T-cell (primary cell): ENCODE results near the gene CHIT1. TPM values are rescaled to one million over a fixed set of nuclear protein-coding genes. Genes with fewer than 3 reads are reported as not detected.
A peak's percentile ranks its signal among the peaks of the same experiment; 100 is the strongest.

Experiments used
- ATAC-seq, 4 experiments: fragments of 200-7000 bp in 3 of 4; fragments of 150-1000 bp in 1 of 4; cut with Tn5 transposase; replicated peaks in 1 of 4; 1 replicate in 3 of 4; 2 replicates in 1 of 4; pipeline ENCODE4 v1.10.0; 2021; ENCODE audit warnings: moderate library complexity in 3 of 4, mild to moderate bottlenecking in 2 of 4, moderate number of reproducible peaks in 1 of 4
- CTCF ChIA-PET, 2 donors: fragments of 300-600 bp; sonication (Branson Sonifier 250); formaldehyde crosslinking; loops; one replicate each; lab custom pipeline; 2022; ENCODE audit warnings: antibody characterized with exemption in 2 of 2; lab: Charles Lee
- POLR2A ChIA-PET, 2 donors: fragments of 300-600 bp; sonication (Branson Sonifier 250); formaldehyde crosslinking; loops; one replicate each; lab custom pipeline; 2022; ENCODE audit warnings: antibody characterized with exemption in 2 of 2; lab: Charles Lee
- DNase-seq, 35 experiments: peaks; one replicate each; pipeline versions ENCODE4 v3.0.0 to v3.0.0-alpha.2; 2013 to 2023
- H3K27ac ChIP-seq: one replicate; pipeline ENCODE4 v1.5.1; 2013; ENCODE audit warnings: low read length
- H3K27me3 ChIP-seq, 2 experiments: replicated peaks in 1 of 2; 1 replicate in 1 of 2; 2 replicates in 1 of 2; pipeline versions ENCODE4 v1.6.1 to v1.7.0; 2013; ENCODE audit warnings: low read length in 1 of 2, mixed read lengths in 1 of 2; ENCODE audit not compliant: control insufficient read depth in 2 of 2, insufficient read depth in 2 of 2; ENCODE audit errors: extremely low read depth in 1 of 2
- H3K36me3 ChIP-seq, 2 donors: 1 replicate in 1 of 2; 2 replicates in 1 of 2; pipeline versions ENCODE4 v1.6.1 to v1.7.0; 2013; ENCODE audit warnings: low read length in 1 of 2; ENCODE audit not compliant: control insufficient read depth in 2 of 2, insufficient read depth in 1 of 2; ENCODE audit errors: extremely low read depth in 1 of 2
- H3K4me1 ChIP-seq, 2 experiments: 1 replicate in 1 of 2; 2 replicates in 1 of 2; pipeline versions ENCODE4 v1.6.1 to v1.7.0; 2013; ENCODE audit warnings: low read length in 2 of 2, mixed read lengths in 1 of 2; ENCODE audit not compliant: insufficient read depth in 2 of 2, control insufficient read depth in 1 of 2; ENCODE audit errors: extremely low read depth in 1 of 2
- H3K4me3 ChIP-seq, 2 donors: 1 replicate in 1 of 2; 2 replicates in 1 of 2; pipeline versions ENCODE4 v1.5.1 to v1.7.0; 2013; ENCODE audit warnings: mild to moderate bottlenecking in 2 of 2, low read length in 1 of 2, moderate library complexity in 1 of 2; ENCODE audit not compliant: control insufficient read depth in 1 of 2; ENCODE audit errors: extremely low read depth in 1 of 2
- H3K9me3 ChIP-seq: 2 replicates; pipeline ENCODE4 v1.7.0; 2013
- H3K27ac Mint-ChIP-seq, 2 donors: one replicate each; pipeline ENCODE4 v1.8.0; 2020 to 2021; ENCODE audit warnings: mild to moderate bottlenecking in 2 of 2, mixed read lengths in 2 of 2
- H3K27me3 Mint-ChIP-seq, 2 donors: one replicate each; pipeline ENCODE4 v1.8.0; 2021 to 2022; ENCODE audit warnings: mixed read lengths in 2 of 2
- H3K36me3 Mint-ChIP-seq: one replicate; pipeline ENCODE4 v1.8.0; 2021; ENCODE audit warnings: mixed read lengths
- H3K4me1 Mint-ChIP-seq, 3 donors: one replicate each; pipeline ENCODE4 v1.8.0; 2020 to 2022; ENCODE audit warnings: mixed read lengths in 3 of 3, mild to moderate bottlenecking in 1 of 3
- H3K4me3 Mint-ChIP-seq, 3 donors: one replicate each; pipeline ENCODE4 v1.8.0; 2020 to 2022; ENCODE audit warnings: mild to moderate bottlenecking in 3 of 3, mixed read lengths in 3 of 3, moderate library complexity in 3 of 3
- H3K9me3 Mint-ChIP-seq, 3 donors: one replicate each; pipeline ENCODE4 v1.8.0; 2020 to 2022; ENCODE audit warnings: mixed read lengths in 3 of 3
- WGBS: methylation state at CpG from one replicate; pipeline ENCODE4 v1.1.5; 2013; ENCODE audit warnings: missing lambda C conversion rate; ENCODE audit not compliant: insufficient coverage; 5-methylcytosine and 5-hydroxymethylcytosine counted together
- total RNA-seq, 35 experiments: library from RNA in 6 of 35; stranded (reverse) in 6 of 35; fragments of 120-200 nt in 1 of 35; gene quantifications; one replicate each; pipeline versions ENCODE4 v1.2.1 to v1.2.4 and lab custom pipeline; 2013 to 2026

CHIT1 gene
- total RNA-seq, 5 donors from 2014 or later (not counting 1 experiment from before 2014, with no cell fraction given) = 0.12 to 2.3 (median 0.92) TPM; not detected in 1

DNA sequence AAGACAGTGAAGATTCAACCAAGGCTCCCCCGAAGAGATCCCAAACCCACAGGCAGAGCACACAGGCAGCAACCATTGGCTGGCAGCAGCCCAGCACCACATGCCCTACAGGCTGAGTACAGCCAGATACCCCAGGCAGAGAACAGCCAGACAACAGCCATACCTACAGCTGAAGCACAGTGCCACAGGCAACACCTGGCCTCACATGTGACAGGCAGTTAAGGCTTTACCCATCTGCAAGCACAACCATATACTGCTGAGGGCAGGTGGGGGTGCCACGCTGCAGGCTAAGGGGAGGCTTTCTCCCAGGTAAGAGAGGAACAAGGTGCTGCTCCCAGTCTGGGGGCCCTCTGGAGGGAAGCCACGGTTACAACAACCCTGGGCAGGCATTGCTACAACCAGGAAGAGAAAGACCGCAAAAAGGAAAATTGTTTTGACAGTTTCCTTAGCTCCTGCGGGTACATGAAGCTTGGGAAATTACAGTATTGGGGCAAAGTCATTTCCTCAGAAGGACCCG, 12.3 kb downstream of the CHIT1 start:
- H3K36me3 ChIP-seq = no peaks in the 10 kb centered on the region
- no peak overlapping the region for H3K27ac ChIP-seq
- WGBS = 8% methylated on average over 2 of the region's 6 CpGs
- Mint-ChIP-seq H3K4me1 (peaks cover 2 to 9% (median 3%) of the 10 kb centered on the region in 3 donors), H3K9me3 (no peaks in the 10 kb centered on the region), H3K4me3 (no peak overlapping the region), H3K27me3 (peaks cover 15 to 17% of the 10 kb centered on the region in 2 donors), H3K36me3 (no peaks in the 10 kb centered on the region), H3K27ac (no peak overlapping the region)
- CTCF ChIA-PET = interaction anchor here in 1 of 2 donors (1.6 to 2.1 kb wide), 2 partner anchors 177 to 178 kb away, joined by 5 to 7 read pairs; no protein-coding TSS in a partner anchor
- DNase-seq (no peak), ATAC-seq (no peak)
- no peaks in the 10 kb centered on the region for H3K9me3 ChIP-seq
- no peak overlapping the region for H3K4me3 ChIP-seq
- peaks cover 0 to 3% of the 10 kb centered on the region in 2 experiments for H3K4me1 ChIP-seq
- H3K27me3 ChIP-seq = peaks cover 0 to 35% of the 10 kb centered on the region in 2 experiments
- POLR2A ChIA-PET = no interaction called here

- Histone ChIP-seq H3K4me3 (no peak overlapping the region), H3K36me3 (no peaks in the 10 kb centered on the region), H3K27ac (no peak overlapping the region), H3K9me3 (no peaks in the 10 kb centered on the region), H3K27me3 (peaks cover 0 to 35% of the 10 kb centered on the region in 2 experiments), H3K4me1 (peaks cover 0 to 3% of the 10 kb centered on the region in 2 experiments)
- no peak overlapping the region for H3K27ac Mint-ChIP-seq
- H3K27me3 Mint-ChIP-seq = peaks cover 15 to 17% of the 10 kb centered on the region in 2 donors
- H3K36me3 Mint-ChIP-seq = no peaks in the 10 kb centered on the region
- WGBS = 40% methylated on average over 19 of the region's 19 CpGs
- no peak overlapping the region for H3K4me3 Mint-ChIP-seq
- CTCF ChIA-PET = interaction anchor here (0.6 to 2.1 kb wide), 7 partner anchors 13 to 737 kb away, joined by 3 to 17 read pairs (median 3); no protein-coding TSS in a partner anchor
- DNase-seq (peak in 30 of 35 experiments; percentile 8 to 78 (median 36)), ATAC-seq (peak; percentile 61 to 74 (median 69))
- POLR2A ChIA-PET = interaction anchor here in 1 of 2 donors (0.6 kb wide), 1 partner anchor 20 kb away, joined by 3 read pairs; no protein-coding TSS in a partner anchor
- H3K9me3 Mint-ChIP-seq = no peaks in the 10 kb centered on the region
- H3K4me1 Mint-ChIP-seq = peaks cover 2 to 9% (median 3%) of the 10 kb centered on the region in 3 donors
Measured at GRCh38 chr1:203216274-203217138, 13.0 kb downstream of the CHIT1 start.

GRCh38 chr1:203215573-203215972, 13.9 kb downstream of the CHIT1 start:
- no peak overlapping the region for H3K4me3 ChIP-seq
- H3K9me3 ChIP-seq = no peaks in the 10 kb centered on the region
- H3K27ac ChIP-seq = no peak overlapping the region
- ChIA-PET CTCF (interaction anchor here (0.6 to 1.9 kb wide), 8 partner anchors 12 to 620 kb away, joined by 3 to 17 read pairs (median 3); no protein-coding TSS in a partner anchor), POLR2A (no interaction called here)
- no peak for ATAC-seq
- no peak overlapping the region for H3K27ac Mint-ChIP-seq
- peaks cover 15 to 17% of the 10 kb centered on the region in 2 donors for H3K27me3 Mint-ChIP-seq
- DNase-seq = no peak
- H3K9me3 Mint-ChIP-seq = no peaks in the 10 kb centered on the region
- H3K4me1 ChIP-seq = peaks cover 0 to 3% of the 10 kb centered on the region in 2 experiments
- no peaks in the 10 kb centered on the region for H3K36me3 ChIP-seq
- 38% methylated on average over 6 of the region's 9 CpGs for WGBS
- H3K4me1 Mint-ChIP-seq = peaks cover 2 to 9% (median 3%) of the 10 kb centered on the region in 3 donors
- H3K4me3 Mint-ChIP-seq = no peak overlapping the region
- H3K27me3 ChIP-seq = peaks cover 0 to 35% of the 10 kb centered on the region in 2 experiments
- H3K36me3 Mint-ChIP-seq = no peaks in the 10 kb centered on the region

GRCh38 chr1:203214871-203215270, 14.6 kb downstream of the CHIT1 start:
- Histone ChIP-seq H3K4me1 (peaks cover 0 to 3% of the 10 kb centered on the region in 2 experiments), H3K27me3 (peaks cover 0 to 35% of the 10 kb centered on the region in 2 experiments), H3K27ac (no peak overlapping the region), H3K4me3 (no peak overlapping the region), H3K36me3 (no peaks in the 10 kb centered on the region), H3K9me3 (no peaks in the 10 kb centered on the region)
- no peak overlapping the region for H3K4me3 Mint-ChIP-seq
- ChIA-PET CTCF (interaction anchor here (0.6 to 1.9 kb wide), 6 partner anchors 46 to 621 kb away, joined by 3 to 17 read pairs (median 3); no protein-coding TSS in a partner anchor), POLR2A (interaction anchor here (0.5 to 0.6 kb wide), 3 partner anchors 220 to 840 kb away, joined by 3 to 5 read pairs (median 4); no protein-coding TSS in a partner anchor)
- H3K27ac Mint-ChIP-seq = no peak overlapping the region
- peaks cover 2 to 9% (median 3%) of the 10 kb centered on the region in 3 donors for H3K4me1 Mint-ChIP-seq
- no peaks in the 10 kb centered on the region for H3K9me3 Mint-ChIP-seq
- 57% methylated on average over 5 of the region's 7 CpGs for WGBS
- ATAC-seq = no peak
- DNase-seq = no peak
- H3K36me3 Mint-ChIP-seq = no peaks in the 10 kb centered on the region
- peaks cover 15 to 17% of the 10 kb centered on the region in 2 donors for H3K27me3 Mint-ChIP-seq

DNA sequence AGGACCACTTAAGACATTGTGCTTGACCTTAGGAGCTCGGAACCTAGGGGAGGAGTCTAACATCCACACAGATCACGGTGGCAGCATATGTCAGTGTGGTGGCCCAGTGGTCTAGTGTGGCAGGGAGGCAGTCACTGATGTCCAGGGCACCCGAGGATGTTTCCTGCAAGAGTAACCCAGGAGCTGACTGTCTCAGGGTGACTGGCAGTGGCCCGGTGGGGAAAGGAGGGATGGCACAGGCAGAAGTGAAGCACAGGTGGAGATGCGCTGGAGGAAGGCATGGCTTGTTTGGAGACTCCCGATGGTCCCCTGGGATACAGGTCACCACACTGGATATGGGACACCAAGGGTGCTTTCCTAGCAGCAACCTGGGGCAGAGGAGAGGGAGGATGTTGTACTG, 16.3 kb downstream of the CHIT1 start:
- Histone ChIP-seq H3K27me3 (peaks cover 0 to 35% of the 10 kb centered on the region in 2 experiments), H3K36me3 (no peaks in the 10 kb centered on the region), H3K4me3 (no peak overlapping the region), H3K4me1 (peaks cover 0 to 3% of the 10 kb centered on the region in 2 experiments), H3K27ac (no peak overlapping the region), H3K9me3 (no peaks in the 10 kb centered on the region)
- peaks cover 9 to 11% of the 10 kb centered on the region in 2 donors for H3K27me3 Mint-ChIP-seq
- POLR2A ChIA-PET = no interaction called here
- CTCF ChIA-PET = no interaction called here
- DNase-seq = no peak
- no peaks in the 10 kb centered on the region for H3K36me3 Mint-ChIP-seq
- peaks cover 2 to 9% (median 3%) of the 10 kb centered on the region in 3 donors for H3K4me1 Mint-ChIP-seq
- 86% methylated on average over 6 of the region's 6 CpGs for WGBS
- H3K27ac Mint-ChIP-seq = no peak overlapping the region
- H3K4me3 Mint-ChIP-seq = no peak overlapping the region
- H3K9me3 Mint-ChIP-seq = no peaks in the 10 kb centered on the region
- ATAC-seq = no peak

DNA sequence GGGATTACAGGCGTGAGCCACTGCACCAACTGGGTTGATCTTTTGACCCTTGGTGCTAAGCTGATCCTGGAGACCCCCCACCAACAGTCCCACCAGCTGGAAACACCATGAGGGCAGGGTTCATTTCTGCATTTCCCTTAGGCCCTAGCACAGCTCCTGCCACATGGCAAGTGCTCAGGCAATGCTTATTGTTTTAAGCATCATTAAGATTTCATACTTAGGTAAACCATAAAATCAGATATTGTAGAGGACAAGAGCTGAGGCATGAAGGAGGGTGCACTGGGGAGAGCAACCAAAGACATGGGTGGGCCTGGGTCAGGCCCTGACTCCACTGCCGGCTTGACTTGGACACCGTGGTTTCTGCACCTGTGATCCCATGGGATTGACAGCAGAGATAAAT, 17.7 kb downstream of the CHIT1 start:
- H3K4me1 ChIP-seq = peaks cover 0 to 3% of the 10 kb centered on the region in 2 experiments
- no peak for ATAC-seq
- ChIA-PET CTCF (no interaction called here), POLR2A (no interaction called here)
- no peaks in the 10 kb centered on the region for H3K9me3 Mint-ChIP-seq
- H3K27ac ChIP-seq = no peak overlapping the region
- H3K4me3 ChIP-seq = no peak overlapping the region
- no peak for DNase-seq
- H3K4me1 Mint-ChIP-seq = peaks cover 2 to 9% (median 3%) of the 10 kb centered on the region in 3 donors
- H3K36me3 Mint-ChIP-seq = no peaks in the 10 kb centered on the region
- no peak overlapping the region for H3K4me3 Mint-ChIP-seq
- H3K27me3 ChIP-seq = peaks cover 0 to 23% of the 10 kb centered on the region in 2 experiments
- no peak overlapping the region for H3K27ac Mint-ChIP-seq
- H3K36me3 ChIP-seq = no peaks in the 10 kb centered on the region
- 67% methylated on average over 1 of the region's 3 CpGs for WGBS
- H3K27me3 Mint-ChIP-seq = peaks cover 8 to 9% of the 10 kb centered on the region in 2 donors
- H3K9me3 ChIP-seq = no peaks in the 10 kb centered on the region
